ENCODE data around the gene NIN. TPM values are rescaled to one million over a fixed set of nuclear protein-coding genes. Genes with fewer than 3 reads are reported as not detected.

Gene NIN
- total and polyA plus RNA-seq, 11 donors, result 11.7 to 48.3 (median 25.0) TPM

GRCh38 chr14:50757702-50758101 lies 73.3 kb downstream of the NIN start:
- Histone ChIP-seq H3K27me3 (no peaks in the 10 kb centered on the region), H3K9me3 (no peaks in the 10 kb centered on the region), H3K4me3 (no peak overlapping the region), H3K4me1 (no peaks in the 10 kb centered on the region), H3K27ac (no peak overlapping the region), H3K36me3 (peaks cover 0 to 100% (median 94%) of the 10 kb centered on the region in 9 donors)
- no peak for DNase-seq
- 89 to 95% (median 91%) methylated on average over 4 of the region's 4 CpGs for WGBS, 4 donors
- TF ChIP-seq CTCF (IDR thresholded peaks at IDR 0.05) (no peak), POLR2A (IDR thresholded peaks at IDR 0.05) (no peak)
- intact Hi-C loops (cut with DNase I), result loop anchor here in 1 of 10 donors (5.0 kb wide), 1 partner anchor 125 kb away; no protein-coding TSS in a partner anchor
- ATAC-seq, result no peak

- intact Hi-C loops (cut with DNase I), result loop anchor here in 1 of 10 donors (5.0 kb wide), 1 partner anchor 124 kb away; no protein-coding TSS in a partner anchor
- no peak overlapping the region for H3K27ac ChIP-seq
- no peak for TF ChIP-seq CTCF (IDR thresholded peaks at IDR 0.05)
- TF ChIP-seq POLR2A (IDR thresholded peaks at IDR 0.05), result no peak
- 84 to 95% (median 87%) methylated on average over 8 of the region's 8 CpGs for WGBS, 4 donors
- ATAC-seq (peak in 1 of 4 donors; percentile 45), DNase-seq (no peak)
- H3K36me3 ChIP-seq, result peaks cover 0 to 100% (median 94%) of the 10 kb centered on the region in 9 donors
- no peaks in the 10 kb centered on the region for H3K4me1 ChIP-seq
- H3K4me3 ChIP-seq, result no peak overlapping the region
- H3K27me3 ChIP-seq, result no peaks in the 10 kb centered on the region
- H3K9me3 ChIP-seq, result no peaks in the 10 kb centered on the region
Measured at GRCh38 chr14:50756300-50756699, 74.7 kb downstream of the NIN start.

- DNase-seq, result no peak
- H3K36me3 ChIP-seq, result peaks cover 0 to 98% (median 89%) of the 10 kb centered on the region in 9 donors
- intact Hi-C loops (cut with DNase I), result no loop called here
Measured at GRCh38 chr14:50750323-50750722, 80.6 kb downstream of the NIN start.

More at GRCh38 chr14:50750323-50750722, 80.6 kb downstream of the NIN start:
- no peak for TF ChIP-seq POLR2A (IDR thresholded peaks at IDR 0.05)
- TF ChIP-seq CTCF (IDR thresholded peaks at IDR 0.05), result no peak
- ATAC-seq, result no peak
- Histone ChIP-seq H3K27me3 (no peaks in the 10 kb centered on the region), H3K4me1 (no peaks in the 10 kb centered on the region), H3K27ac (no peak overlapping the region), H3K4me3 (no peak overlapping the region), H3K9me3 (no peaks in the 10 kb centered on the region)
- WGBS, 4 donors, result 97 to 100% (median 99%) methylated on average over 1 of the region's 1 CpG
